HG03196 (cell line): ENCODE results near the gene PLBD2.

ENCODE experiments used
- ATAC-seq: cut with Tn5 transposase; IDR thresholded peaks from one replicate; pipeline ENCODE4 v1.9.1; 2021; ENCODE audit not compliant: unreplicated experiment

Gene PLBD2

GRCh38 chr12:113358381-113359132, at the start of gene PLBD2:
Gene PLBD2 (plus strand): TSS chr12:113358587. CDS start chr12:113358601, 14 bp downstream.
- peak; percentile 91 for ATAC-seq

GRCh38 chr12:113310489-113310888, 47.9 kb upstream of the PLBD2 start:
- ATAC-seq, result no peak

- no peak for ATAC-seq
Measured at GRCh38 chr12:113314121-113314529, 44.3 kb upstream of the PLBD2 start.

- no peak for ATAC-seq
Measured at GRCh38 chr12:113315358-113315757, 43.0 kb upstream of the PLBD2 start.

- ATAC-seq, result no peak
Measured at GRCh38 chr12:113316155-113316554, 42.2 kb upstream of the PLBD2 start.

- ATAC-seq, result no peak
Measured at GRCh38 chr12:113317122-113317521, 41.3 kb upstream of the PLBD2 start.

- no peak for ATAC-seq
Measured at GRCh38 chr12:113318046-113318656, 40.2 kb upstream of the PLBD2 start.

GRCh38 chr12:113318900-113319628, 39.3 kb upstream of the PLBD2 start:
- no peak for ATAC-seq

- ATAC-seq, result no peak
Measured at GRCh38 chr12:113320401-113320800, 38.0 kb upstream of the PLBD2 start.

GRCh38 chr12:113322343-113322742, 36.0 kb upstream of the PLBD2 start:
- ATAC-seq, result no peak

GRCh38 chr12:113325916-113326315, 32.5 kb upstream of the PLBD2 start:
- ATAC-seq, result no peak

GRCh38 chr12:113326775-113327395, 31.5 kb upstream of the PLBD2 start:
- ATAC-seq, result no peak

GRCh38 chr12:113328368-113328889, 30.0 kb upstream of the PLBD2 start:
- ATAC-seq, result no peak

- no peak for ATAC-seq
Measured at GRCh38 chr12:113329022-113329790, 29.2 kb upstream of the PLBD2 start.

- ATAC-seq, result no peak
Measured at GRCh38 chr12:113329791-113330417, 28.5 kb upstream of the PLBD2 start.

GRCh38 chr12:113330505-113330904, 27.9 kb upstream of the PLBD2 start:
- ATAC-seq, result no peak

- ATAC-seq, result no peak
Measured at GRCh38 chr12:113332688-113333417, 25.5 kb upstream of the PLBD2 start.

GRCh38 chr12:113333418-113333750, 25.0 kb upstream of the PLBD2 start:
- no peak for ATAC-seq
